LoVo (cell line): ENCODE data around the gene TNS3.

ENCODE experiments used
- DNase-seq: peaks from one replicate; pipeline ENCODE4 v3.0.0-alpha.2; 2016; ENCODE audit warnings: low spot score

The TNS3 gene

DNA sequence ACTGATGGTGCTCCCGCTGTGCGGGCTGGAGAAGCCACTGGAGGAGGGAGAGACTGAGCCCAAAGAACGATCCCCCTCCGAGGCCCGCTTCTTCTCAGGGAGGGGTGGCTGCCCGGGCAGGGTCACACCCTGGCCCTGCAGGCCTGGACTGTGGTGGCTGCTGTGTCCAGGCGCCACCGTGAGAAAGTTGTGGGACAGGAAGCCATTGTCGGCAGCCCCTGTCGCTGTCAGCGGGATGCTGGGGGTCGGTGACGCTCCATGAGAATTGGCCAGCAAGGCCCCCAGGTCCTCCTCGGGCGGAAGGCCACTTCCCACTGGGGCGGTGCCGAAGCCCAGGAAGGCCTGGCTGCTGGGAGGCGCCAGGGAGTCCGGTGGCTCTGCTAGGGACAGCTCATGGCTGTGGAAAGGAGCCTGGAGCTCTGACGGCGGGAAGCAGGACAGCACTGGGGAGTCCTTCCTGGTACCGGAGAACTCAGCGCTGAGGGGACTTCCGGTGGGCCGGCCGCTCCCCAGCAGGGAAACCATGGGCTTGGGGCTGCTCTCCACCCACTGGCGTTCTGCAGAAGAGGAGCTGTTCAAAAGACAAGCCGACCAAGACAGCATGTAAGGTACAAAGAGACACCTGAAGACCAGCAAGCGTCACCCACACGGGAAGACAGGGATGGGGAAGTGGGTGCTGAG, 278.8 kb downstream of the TNS3 start:
- DNase-seq, result no peak

DNA sequence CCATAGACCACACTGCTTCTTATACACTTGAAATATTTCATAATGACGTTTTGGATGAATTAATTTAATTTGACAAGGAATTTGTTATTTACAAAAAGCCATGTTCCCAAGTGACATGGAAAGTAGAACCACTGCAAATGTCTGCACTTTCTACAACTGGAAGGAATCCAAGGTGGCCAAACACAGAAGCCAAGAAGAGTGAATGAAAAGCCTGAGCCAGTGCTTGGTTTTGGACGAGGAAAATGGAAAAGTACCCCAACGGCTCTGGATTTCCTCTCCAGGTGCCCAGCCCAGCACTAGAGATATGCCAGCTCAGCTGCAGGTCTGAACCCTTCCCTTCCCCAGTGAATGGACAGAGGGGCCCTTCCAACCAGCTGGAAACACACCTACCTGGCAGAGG, 279.4 kb downstream of the TNS3 start:
- DNase-seq, result no peak

DNA sequence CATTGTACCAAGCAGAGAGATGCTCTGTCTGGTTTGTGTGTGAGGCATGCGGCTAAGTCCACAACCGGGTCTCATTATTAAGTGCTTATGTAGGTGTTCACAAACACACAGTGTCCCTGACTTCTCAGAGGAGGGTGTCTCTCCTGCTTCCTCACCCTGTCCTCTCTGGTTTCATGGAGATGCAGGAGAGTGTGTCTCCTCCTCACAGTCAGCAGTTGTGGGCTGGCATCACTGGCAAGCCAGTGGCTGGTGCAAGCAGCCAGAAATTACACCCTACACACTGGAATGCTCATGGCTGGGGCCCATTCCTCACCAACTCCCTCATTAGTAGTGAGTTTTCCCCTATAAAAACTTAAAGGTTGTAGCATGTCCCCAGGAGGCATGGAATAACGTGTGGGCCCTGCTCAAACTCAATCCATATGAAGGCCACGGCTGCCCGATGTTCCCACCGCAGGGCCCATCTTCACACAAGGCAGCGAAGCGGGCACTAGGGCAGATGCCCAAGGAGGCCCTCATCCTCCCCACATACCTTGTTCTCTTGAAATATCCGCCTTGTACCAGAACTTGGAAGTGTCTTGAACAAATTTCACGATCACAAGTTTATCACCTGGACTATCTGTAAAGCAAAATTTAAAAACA, 280.1 kb downstream of the TNS3 start:
- no peak for DNase-seq

DNA sequence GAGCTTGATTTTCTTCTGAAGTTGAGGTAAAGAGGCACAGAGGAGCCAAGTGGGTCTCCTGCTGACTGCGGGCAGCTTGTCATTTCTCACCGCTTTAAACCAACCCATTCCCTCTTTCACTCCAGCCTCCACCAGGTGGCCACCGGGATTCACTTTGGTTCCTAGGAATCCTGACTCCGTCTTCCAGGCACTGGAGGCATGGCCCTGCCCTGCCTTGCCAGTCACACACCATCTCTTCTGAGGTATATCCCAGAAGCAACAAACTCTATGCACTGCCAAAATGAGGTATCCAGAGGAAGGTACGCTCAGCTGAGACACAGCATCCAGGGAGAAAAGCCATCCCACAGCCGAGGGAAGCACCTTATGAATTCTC, 280.8 kb downstream of the TNS3 start:
- no peak for DNase-seq

DNA sequence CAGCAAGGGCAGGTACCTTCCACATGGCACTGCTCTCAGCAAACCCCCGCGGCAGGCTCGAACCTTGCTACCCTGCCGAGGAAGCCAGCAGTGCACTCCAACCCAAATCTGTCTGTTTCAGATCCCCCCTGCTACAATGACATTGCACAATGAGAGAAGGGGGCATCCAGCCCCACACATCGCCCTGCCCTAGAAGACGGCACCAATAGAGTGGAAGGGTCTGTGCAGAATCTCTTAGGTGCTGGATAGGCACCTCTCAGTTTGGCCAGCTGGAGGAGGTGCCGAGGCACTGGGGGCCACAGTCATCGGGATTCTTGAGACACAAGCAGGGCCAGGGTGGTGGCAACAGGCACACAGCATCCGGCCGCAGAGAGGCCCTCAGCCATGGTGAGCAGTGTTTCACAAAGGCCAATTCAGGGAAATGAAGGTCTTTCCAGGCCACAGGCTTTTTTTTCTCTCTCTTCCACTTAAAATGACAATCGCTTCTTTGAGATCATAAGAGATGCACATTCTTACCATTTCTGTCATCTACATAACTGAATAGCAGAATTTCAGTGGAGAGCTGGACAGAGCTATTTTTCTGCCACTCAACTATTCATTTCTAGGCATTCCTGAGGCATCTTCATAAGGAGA, 281.3 kb downstream of the TNS3 start:
- DNase-seq, result no peak

DNA sequence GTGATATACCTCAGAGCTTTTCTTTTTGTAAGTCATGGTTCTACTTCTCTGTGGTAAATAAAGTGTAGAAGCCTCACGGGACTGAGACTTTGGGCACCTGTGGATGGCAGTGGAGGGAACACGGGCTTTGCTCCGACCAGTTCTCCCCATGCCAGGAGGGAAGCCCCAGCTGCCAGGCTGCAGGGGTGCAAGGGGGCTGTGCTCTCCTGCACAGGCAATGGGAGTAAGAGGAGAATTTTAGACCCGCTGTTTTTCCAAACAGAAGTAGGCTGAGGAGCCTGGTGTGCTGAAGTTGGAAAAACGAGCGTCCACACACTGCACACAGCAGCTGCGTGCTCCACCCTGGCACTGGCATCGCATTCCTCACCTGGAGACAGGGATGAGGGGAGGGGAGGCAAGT, 282.4 kb downstream of the TNS3 start:
- DNase-seq, result no peak

DNA sequence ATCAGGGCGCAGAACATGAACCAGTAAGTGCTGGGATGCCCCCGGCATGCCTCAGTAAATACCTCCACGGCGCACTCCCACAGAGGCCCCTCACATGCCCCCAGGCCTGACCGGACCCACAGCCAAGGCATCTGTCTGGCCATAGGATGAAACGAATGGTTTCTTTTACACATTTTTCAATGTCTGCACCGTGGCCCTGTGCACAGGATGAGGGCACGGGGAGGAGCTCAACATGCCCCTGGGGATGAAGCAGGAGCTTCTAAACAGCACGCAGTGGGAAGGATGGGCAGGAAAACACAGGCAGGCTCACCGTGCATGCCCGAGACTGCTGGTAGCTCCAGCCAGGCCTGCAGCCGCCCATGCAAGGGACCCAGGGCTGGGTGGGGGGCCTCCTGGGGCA, 283.3 kb downstream of the TNS3 start:
- no peak for DNase-seq

DNA sequence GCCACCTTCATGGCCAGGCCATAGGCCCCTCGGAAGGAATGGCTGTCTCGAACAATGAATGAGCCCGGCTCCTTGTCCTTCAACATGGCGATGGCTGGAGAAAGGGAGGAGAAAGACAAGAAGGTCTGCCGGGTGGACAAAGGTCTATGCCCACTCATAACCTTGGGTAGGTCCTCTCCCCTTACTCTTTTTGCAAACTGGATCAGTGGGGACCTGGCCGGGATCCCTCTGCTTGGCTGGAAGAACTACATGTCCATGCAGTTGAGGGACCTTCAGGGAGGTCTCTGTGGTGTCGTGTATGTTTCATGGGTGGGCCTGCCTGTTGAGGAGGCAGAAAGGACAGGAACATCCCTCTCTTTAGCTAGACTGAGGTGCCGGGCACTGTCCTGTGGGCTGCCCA, 284.8 kb downstream of the TNS3 start:
- DNase-seq, result no peak

DNA sequence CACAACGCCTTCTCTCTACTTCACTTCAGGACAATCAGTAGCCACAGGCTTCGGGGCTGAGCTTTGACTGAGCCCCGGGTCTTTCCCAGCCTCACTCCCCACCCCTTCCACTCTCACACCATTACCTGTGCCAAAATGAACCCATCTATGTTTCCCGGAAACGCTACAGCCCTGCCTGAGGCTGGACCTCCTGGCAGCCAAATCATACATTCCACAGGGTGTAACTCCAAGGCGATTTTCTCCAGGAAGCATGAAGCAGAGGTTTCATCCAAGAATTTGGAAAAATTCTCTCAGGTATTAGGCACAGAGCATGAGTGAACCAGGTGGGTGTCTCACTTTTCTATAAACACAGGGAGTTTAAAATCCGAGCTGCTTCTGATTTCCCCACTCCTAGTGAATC, 286.3 kb downstream of the TNS3 start:
- no peak for DNase-seq

DNA sequence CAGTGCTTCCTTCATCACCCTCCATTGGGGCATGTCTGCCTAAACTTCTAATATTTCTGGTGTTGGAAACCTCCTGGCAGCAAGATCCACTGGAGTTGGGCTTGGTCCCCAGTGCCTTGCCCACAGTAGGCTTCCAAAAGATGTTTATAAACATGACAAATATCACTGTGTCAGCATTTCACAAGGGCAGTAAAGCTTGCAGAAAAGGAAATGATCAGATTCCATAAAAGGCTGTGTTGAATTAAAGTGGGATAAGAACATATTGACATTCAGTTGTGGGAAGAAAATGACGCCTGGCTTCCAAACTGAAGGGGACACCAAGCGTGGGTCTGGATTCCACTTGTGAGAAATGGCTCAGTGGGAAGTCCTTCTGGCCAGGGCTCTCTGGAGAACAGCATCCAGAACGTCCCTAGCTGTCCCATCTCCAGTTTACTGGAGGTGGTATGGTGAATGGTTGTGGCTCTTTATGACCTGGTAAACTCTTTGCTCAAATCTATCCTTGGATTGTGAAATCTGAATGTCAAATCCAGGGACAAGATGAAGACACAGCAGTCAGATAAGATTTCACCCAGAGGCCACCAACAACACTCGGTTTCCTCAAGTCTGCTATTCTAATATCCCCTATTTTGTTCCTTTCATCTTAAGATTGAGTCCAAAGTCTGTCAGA, 287.2 kb downstream of the TNS3 start:
- DNase-seq, result no peak

DNA sequence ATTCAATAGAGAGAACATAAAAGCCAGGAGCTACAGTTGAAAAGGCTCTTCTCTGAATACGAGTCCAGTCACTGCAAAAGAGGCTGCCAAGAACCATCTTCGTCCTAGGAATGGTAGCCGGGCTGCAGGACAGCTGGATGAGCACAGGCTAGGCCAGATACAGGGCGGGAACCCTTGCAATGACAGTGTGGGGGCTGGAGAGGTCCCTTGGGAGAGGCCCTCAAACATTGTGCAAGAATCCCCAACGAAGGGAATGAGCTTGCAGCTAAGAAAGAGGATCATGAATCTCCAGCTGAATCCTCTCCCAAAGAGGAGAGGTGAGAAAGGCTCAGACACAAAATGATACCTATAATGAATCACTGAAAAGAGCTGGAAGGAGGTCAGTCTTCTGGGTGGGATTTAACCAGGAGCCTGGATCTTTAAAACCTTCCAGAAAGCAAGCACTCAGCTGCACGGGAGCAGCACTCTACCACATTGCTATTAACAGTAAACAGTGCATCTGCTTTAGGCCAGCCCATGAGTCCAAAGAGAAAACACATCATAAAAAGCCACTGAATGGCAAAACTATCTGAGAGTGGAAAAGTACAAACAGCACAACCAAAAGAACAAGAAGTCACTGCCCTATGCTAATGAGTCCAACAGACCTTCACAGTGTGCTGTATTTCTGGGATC, 287.9 kb downstream of the TNS3 start:
- DNase-seq, result no peak

DNA sequence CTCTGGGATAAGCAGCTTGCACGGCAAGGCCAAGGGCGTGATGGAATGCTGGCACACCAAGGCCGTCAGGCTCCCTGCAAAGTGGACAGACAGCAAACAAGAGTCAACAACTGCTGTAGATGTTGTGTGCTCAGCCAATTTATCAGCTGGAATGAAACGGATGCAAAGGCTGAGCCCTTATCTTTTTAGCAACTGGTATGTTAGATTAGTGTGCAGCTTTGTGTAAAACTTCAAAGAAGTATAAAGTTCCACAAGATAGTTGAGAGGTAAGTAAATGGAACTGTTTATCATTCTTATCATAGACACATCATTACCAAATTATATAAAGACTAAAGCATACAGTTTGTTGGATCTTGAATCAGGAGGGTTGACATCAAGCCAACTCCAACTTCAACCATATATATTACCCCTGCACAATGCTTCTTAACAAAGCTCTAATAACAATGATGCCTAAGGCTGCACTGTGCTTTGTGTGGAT, 289.0 kb downstream of the TNS3 start:
- no peak for DNase-seq

DNA sequence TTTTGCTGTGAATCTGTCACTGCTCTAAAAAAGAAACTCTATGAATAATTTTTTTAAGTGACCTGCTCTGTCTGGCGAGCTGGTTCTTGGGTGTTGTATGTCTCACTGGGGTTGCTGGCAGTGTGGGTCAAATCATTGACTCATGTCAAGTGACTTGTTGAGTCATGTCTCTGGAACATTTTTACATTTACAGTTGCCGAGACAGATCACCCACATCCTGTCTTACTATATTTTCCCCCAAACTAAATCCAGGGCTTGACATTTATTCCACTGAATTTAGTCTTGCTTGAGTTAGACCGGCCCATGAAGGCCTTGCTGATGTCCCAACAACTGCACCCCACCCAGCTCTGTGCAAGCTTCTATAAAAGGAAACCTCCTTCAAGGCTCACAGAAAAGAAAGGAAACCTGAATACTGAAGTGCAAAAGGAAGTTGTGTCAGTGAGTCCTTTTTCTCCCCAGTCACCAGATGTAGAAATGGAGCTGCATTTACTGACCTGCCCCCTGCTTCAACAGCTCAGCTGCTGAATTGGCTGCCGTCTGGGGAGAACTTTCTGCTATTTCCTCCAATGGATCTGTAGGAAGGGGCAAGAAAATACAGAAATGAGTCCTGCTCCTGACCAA, 290.3 kb downstream of the TNS3 start:
- peak; percentile 41 for DNase-seq

DNA sequence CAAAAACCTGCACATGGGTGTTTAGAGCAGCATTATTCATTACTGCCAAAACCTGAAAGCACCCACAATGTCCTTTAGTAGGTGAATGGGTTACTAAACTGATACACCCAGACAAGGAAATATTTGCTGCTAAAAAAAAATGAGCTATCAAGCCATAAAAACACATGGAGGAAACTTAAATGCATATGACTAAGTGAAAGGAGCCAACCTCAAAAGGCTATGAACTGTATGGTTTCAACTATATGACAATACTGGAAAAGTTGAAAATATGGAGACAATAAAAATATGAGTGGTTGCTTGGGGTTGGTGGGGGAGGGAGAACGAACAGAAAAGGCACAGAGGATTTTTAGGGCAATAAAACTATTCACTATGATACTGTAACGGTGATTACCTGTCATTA, 291.0 kb downstream of the TNS3 start:
- DNase-seq, result no peak

DNA sequence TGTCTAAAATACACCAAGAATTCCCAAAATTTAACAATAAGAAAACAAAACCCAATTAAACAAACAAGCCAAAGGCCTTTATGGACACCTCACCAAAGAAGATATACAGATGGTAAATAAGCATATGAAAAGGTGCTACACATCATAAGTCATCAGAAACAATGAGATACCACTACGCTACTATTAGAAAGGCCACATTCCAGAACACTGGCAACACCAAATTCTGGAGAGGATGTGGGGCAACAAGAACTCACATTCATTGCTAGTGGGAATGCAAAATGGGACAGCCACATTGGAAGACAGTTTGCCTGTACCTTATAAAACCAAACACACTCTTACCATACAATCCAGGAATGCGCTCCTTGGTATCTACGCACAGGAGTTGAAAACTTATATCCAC, 291.4 kb downstream of the TNS3 start:
- no peak for DNase-seq

DNA sequence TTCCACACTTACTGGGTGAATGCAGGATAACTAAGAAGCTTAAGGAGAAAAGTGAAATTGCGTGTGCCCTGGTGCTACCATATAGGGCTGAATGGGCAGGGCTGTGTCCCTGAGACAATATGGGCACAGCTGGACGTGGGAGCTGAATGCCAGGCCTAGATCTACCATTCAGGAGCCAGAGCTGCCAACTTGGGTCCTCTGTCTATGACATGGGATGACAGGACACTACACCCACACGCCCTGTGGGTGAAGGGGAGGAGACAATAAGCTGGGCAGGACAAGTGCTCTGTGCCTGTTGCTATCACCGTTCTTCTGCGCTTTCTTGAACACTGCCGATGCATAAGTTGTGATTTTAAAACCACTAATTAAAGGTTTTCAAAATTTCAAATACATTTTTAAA, 293.9 kb downstream of the TNS3 start:
- no peak for DNase-seq

DNA sequence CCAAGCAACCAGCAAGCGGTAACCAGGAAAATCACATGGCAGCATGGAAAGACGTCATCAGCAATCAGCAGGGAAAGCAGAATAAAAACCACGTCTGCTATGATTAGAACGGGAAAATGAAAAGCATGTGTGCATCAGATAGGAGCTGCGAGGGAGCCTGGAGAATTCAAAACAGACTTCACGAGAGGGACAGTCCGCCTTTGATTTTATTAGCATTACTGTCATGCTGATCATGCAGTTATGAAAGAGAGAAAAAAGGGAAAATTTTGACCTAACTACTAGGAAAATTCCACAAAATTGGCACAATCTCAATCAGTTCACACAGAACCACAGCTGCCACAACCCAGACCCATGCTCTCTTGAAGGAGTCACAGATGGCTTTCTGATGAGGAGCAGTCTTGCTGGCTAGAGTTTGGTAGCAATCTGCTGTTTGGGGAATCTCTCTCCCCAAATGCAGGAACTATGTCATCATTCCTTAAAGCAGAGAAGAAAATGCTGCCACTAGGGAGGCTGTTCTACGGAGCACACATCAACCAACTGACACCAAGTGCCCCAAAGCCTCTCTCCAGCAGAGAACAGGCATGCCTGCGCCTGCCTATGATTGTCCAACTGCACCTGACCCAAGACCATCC, 295.9 kb downstream of the TNS3 start:
- no peak for DNase-seq

DNA sequence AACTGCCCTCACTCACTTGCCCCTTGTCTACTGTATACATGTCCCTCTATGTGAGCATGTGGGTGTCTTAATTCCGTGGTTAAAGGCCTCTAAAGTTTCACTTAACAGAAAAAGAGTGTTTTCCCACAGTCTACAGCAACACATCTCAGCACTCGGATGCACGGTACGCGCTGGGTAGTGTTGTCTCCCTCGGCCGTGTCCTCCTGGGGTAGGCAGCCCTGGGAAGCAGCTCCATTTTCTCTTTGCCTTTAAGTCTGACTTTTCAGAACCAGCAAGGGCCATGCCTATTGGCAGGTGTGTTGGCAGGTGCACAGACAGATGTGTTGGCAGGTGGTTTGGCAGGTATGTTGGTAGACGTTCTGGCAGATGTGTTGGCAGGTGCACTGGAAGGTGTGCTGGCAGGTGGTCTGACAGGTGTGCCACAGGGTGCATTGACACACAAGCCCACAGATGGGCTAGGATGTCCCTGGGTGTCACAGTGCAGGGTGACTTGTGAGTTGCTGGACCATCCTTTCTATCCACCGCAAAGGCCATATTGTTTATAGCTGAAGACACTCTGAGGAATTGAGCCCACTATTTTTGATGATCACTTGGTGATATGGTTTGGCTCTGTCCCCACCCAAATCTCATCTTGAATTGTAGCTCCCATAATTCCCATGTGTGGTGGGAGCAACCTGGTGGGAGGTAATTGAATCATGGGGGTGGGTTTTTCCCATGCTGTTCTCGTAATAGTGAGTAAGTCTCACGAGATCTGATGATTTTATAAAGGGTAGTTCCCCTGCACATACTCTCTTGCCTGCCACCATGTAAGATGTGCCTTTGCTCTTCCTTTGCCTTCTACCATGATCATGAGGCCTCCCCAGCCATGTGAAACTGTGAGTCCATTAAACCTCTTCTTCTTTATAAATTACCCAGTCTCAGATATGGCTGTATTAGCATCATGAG, 296.9 kb downstream of the TNS3 start:
- DNase-seq, result no peak

DNA sequence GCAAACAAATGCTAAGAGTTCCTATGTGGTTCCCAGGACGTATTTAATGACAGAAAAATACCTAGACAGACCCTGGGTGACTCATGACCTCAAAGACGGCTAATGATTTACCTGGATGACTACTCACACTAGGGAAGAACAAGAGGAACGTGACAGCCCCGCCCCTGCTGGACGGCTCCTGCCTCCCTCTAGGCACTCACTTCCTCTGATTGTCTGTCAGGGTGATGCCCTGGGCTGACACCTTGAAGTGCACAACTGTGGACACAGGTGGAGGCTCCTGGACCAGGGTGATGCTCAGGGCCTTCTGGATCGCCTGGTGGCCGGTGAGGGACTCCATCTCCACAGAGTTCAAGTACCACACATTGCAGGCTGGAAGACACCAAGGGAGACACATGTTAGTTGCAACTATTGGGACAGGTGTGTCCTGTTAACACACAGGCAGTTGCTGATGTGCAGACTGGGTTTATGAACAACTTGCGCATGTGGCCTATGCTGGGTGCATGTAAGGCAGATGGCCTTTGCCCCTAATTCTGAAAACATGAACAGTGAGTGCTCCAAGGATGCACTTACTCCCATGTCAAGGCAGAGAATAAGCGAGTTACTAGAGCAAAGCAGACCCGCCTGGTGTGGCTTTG, 298.3 kb downstream of the TNS3 start:
- peak; percentile 79 for DNase-seq
